GM21723 (cell line): ENCODE measurements around the gene TRUB1.

Experiments used
- ATAC-seq: cut with Tn5 transposase; IDR thresholded peaks from one replicate; pipeline ENCODE4 v1.9.1; 2021; ENCODE audit warnings: mild to moderate bottlenecking, moderate library complexity; ENCODE audit not compliant: unreplicated experiment

TRUB1 gene

DNA sequence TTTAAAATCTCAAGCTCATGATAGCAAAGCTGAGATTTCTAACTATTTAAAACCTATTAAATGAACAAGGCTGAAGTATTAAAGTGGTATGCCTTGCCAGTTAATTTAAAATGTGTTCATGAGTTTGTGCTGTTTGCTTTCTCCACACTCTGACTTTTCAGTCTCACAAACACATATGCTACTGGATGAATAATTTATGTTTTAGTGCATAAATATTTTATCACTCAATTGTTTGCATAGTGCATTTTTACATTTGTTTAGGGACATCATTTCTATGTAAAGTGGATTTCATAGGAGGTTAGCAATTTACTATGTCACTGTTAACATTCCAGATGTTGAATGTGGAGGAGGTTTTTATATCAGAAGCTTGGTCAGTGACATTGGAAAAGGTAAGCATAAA lies 36.0 kb downstream of the TRUB1 start:
- no peak for ATAC-seq

- ATAC-seq, result no peak
Observed at GRCh38 chr10:114974625-114975024, 36.6 kb downstream of the TRUB1 start.

- no peak for ATAC-seq
Observed at GRCh38 chr10:114975091-114975490, 37.1 kb downstream of the TRUB1 start.

DNA sequence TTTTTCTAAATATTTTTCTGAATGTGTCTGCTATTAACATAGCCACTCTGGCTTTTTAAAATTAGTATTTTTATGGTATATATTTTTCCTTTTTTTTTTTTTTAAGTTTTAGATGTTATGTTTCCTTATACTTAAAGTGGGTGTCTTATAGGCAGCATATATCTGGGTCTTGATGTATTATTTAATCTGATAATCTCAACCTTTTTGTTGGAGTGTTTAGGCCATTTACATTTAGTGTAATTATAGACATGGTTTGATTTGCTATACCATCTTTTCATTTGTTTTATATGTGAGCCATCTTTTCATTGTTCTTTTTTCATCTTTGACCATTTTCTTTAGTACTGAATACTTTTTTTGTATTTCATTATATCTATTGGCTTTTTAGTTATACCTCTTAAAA lies 45.0 kb downstream of the TRUB1 start:
- no peak for ATAC-seq

DNA sequence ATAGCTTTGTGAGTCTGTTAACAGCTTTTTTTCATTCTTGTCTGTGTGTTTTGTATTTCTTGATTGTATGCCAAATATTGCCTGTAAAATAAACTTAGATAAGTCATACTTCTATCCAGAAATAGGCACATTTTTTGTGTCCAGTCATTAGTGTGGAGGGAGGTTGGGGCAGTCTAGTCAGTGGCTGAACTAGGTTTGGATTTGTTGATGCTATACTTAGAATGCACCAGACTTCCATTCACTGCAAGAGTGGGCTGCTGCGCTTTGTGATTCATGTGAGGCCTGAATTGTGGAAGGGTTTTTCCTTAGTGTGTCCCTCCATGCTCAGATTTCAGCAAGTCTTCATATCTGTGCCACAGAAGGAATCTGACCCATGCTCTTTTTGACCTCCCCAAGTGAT lies 50.0 kb downstream of the TRUB1 start:
- ATAC-seq, result no peak

DNA sequence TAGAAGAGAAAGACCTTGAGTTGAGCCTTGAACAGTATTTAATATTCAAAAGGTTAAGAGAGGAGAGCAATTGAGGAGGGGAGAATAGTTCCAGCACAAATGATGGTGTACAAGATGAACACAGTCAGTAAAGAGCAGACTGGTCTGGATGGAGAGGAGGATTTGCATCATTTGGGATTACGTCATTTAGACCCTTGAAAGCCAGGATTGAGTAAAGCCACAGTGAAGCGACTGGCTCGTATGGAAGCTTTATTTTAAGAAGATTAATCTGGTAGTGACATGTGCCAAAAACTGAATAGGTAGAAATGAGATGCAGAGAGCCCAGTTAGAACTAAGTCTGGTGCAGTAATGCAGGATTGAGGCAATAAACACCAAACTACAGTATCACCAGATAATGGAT lies 52.6 kb downstream of the TRUB1 start:
- no peak for ATAC-seq

DNA sequence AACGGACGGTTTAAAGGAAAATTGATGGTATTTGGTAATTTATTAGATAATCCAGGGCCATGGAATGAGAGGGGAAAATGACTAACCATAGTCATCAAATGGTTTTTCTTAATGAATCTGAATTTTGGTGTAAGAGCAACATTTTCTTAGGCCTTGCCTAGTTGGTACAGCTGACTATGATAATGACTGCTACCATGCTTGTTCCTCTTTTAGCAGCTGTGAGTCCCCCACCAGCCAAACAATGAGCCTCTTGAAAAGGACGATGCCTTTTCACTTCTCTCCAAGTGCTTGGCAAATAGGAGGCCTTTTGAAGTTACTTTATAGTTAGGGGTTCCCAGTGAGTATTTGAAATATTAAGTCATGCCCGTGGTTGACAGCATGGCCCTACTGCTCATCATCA lies 53.0 kb downstream of the TRUB1 start:
- no peak for ATAC-seq

DNA sequence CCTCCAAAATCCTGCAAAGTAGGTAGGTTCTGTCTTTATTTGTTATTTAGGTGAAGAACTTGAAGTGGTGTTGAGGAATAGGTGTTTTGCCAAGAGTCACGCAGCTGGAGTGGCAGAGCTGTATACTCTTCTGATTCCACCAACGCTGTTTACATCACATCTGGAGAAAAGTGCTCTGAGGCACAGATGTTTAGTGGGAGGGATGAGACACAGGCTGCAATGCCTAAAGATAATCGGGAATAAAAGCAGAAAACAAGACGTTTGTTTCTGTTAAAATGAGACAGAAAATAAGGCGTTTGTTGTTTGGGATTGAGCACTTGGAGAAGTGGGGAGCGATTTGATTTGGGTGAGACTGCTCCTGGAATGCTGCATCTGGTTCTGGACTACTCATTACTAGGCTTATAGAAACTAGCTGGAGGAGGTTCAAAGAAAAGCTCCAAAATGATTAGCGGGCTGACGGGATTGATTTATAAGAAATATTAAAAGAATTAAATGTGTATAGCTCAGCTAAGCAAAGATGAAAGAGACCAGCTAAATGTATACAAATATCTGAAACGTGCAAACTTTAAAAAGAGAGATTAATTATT lies 54.3 kb downstream of the TRUB1 start:
- ATAC-seq, result no peak

- no peak for ATAC-seq
Observed at GRCh38 chr10:114995468-114996247, 57.7 kb downstream of the TRUB1 start.

DNA sequence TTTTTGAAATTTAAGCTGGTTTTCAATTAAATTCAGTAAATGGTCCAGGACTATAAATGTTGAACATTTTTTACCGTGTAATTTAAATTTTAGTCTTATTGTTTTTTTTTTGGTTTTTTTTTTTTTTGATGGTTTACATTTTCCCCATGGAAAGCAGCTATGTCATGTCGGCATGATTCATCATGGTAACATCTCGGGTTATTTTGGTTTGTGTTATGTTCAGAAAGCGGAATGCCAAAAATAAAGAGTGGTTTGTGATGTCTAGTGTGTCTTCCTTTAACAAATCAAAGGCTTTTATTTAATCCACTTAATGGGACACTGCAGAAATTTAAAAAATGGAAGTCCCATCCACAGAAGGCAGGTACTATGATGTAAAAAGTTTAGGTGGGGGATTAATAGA lies 58.5 kb downstream of the TRUB1 start:
- no peak for ATAC-seq

DNA sequence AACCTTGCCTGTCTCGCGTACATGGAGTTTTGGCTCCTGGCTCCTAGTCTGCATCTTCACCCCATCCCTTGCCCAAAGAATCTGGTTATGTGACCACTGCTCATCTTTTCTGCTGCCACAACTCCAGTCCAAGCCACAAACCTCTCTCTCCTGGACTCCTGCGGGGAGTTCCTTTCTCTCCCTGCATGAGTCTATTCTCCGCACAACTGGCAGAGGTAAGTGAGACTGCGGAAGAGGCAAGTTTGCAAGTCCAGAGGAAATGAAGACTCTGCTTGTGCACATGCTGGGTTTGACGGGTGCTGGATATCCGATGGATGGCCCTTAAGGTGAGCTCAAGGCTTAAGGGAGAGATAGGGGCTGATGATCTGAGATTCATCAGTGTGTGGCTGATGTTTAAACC lies 61.0 kb downstream of the TRUB1 start:
- ATAC-seq, result no peak

- ATAC-seq, result peak; percentile 73
Observed at GRCh38 chr10:115001506-115002381, 63.7 kb downstream of the TRUB1 start.

DNA sequence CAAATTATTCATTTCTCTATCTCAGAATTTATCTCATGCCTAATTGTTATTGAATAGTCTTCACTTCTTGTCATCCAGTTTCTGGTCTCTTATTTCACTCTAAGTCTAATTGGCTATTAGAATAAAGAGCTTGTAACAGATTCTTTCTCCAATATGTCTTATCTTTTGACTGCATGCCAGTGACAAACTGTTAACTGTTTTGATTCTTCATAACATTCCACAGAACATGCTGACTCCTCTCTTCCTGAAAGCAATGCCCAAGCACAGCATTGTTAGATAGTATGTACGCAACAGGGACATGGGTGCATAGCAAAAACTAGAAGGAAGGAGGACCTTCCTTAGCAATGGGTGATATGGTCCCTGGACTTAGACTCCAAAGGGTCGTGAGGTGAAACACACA lies 65.4 kb downstream of the TRUB1 start:
- ATAC-seq, result no peak

DNA sequence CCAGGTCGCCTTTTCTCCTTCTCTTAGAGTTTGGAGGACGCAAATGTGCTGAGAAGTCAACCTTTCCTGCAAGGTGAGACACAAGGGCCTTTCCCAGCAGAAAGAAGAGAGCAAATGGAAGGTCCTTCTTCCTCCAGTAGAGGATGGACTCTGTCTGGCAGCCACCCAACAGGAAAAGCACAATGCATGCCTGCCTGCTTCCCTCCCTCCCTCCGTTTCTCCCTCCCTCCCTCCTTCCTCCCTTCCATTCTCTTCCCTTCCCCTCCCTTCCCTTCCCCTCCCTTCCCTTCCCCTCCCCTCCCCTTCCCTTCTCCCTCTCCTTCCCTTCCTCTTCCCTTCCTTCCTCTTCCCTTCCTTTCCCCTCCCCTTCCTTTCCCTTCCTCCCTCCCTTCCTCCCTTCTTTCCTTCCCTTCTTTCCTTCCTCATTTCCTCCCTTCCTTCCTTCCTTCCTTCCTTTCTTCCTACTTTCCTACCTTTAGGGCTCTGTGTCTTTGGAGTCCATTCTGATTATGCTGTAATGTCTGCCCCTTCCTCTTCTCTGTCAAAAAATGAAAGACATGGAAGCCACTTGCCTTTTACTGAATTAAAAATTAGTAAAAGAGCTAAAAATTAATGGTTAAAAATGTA lies 66.4 kb downstream of the TRUB1 start:
- ATAC-seq, result no peak

GRCh38 chr10:115005771-115006170 lies 67.8 kb downstream of the TRUB1 start:
- ATAC-seq, result no peak

- no peak for ATAC-seq
Observed at GRCh38 chr10:115018185-115018931, 80.4 kb downstream of the TRUB1 start.

DNA sequence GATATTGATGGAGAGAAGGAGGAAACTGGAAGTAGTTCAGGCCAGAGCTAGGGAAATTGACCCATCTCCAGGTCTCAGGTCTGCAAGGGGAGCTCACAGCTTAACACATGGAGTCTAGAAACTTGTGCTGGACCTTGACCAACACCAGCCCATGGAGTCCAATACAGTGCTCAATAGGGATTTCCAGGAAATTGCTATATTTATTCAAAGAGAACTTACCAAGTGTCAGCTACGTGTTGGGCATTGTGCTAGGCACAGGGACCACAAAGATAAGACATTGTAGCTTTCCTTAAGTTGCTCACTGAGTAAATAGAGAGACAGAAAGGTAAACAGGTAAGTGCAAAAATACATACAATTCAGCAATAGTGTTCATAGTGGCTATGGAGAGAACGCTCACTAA lies 82.5 kb downstream of the TRUB1 start:
- no peak for ATAC-seq

DNA sequence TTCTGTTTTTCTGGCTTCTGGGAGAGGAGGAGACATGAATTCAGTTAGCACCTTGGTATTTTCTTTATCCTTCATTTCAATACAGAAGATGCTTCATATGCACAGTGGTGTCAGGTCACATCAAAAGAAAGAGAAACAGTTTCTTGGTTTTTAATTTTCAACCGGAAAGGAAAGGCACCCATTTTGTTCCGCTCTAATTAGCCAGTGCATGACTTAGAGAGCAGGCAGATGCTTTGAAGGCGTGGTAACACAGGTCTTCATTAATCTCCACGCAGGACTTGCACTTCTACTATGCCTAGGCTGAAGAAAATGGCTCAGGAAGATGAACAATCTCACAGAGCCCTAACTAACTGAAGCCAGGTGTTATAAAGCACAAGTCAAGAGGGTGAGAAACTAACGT lies 84.7 kb downstream of the TRUB1 start:
- no peak for ATAC-seq

GRCh38 chr10:115023715-115024114 lies 85.7 kb downstream of the TRUB1 start:
- no peak for ATAC-seq

GRCh38 chr10:115024371-115024770 lies 86.4 kb downstream of the TRUB1 start:
- no peak for ATAC-seq
